ENCODE measurements around the gene RCN2. TPM values are rescaled to one million over a fixed set of nuclear protein-coding genes. Genes with fewer than 3 reads are reported as not detected.
"Not testable (repeated sequence)": the region's sequence is repeated elsewhere in the genome, so short reads cannot be mapped to it uniquely, and the experiment has no call there.

The RCN2 gene
- total and polyA plus RNA-seq, 2 of the 8 experiments (the other 6 are each of a cell fraction or from before 2014, with no cell fraction given), result 65.6 to 137 TPM

- TF ChIP-seq TBP (IDR thresholded peaks at IDR 0.05; ENCODE audit: low read depth, low read length) (no peak), POLR2A (IDR thresholded peaks at IDR 0.05; ENCODE audit: control extremely low read depth in 1 of 2, low read depth in 2 of 2, low read length in 2 of 2) (no peak), SP4 (IDR thresholded peaks at IDR 0.05; ENCODE audit: low read length) (no peak), SP2 (IDR thresholded peaks at IDR 0.05; ENCODE audit: low read length) (no peak)
Observed at GRCh38 chr15:76885212-76885611, 46.3 kb upstream of the RCN2 start (continued).

GRCh38 chr15:76887280-76888141 is 44.0 kb upstream of the RCN2 start:
- not testable (repeated sequence) for H3K79me1 ChIP-seq (ENCODE audit: low read depth, low read length); H3K9me3 ChIP-seq (ENCODE audit: insufficient read depth in 2 of 2, low read depth in 1 of 2, low read length in 1 of 2); H3K27me3 ChIP-seq (replicated peaks in 1 of 4; ENCODE audit: control insufficient read depth in 3 of 4, extremely low read depth in 1 of 4, insufficient read depth in 3 of 4, low read length in 3 of 4); H3K23me2 ChIP-seq (ENCODE audit: low read depth, low read length); H2BK5ac ChIP-seq (ENCODE audit: low read depth, low read length); H3K56ac ChIP-seq (replicated peaks; ENCODE audit: insufficient read length, low read depth, low read length); H3K4me3 ChIP-seq (ENCODE audit: extremely low read depth in 1 of 4, insufficient read depth in 2 of 4, low read depth in 3 of 4, low read length in 4 of 4); H2BK120ac ChIP-seq (replicated peaks; ENCODE audit: low read depth, low read length); H4K20me1 ChIP-seq (replicated peaks in 1 of 2; ENCODE audit: control insufficient read depth in 1 of 2, insufficient read depth in 2 of 2, low read length in 2 of 2); H3K4me2 ChIP-seq (ENCODE audit: insufficient read depth in 1 of 2, low read depth in 2 of 2, low read length in 2 of 2); H3K14ac ChIP-seq (ENCODE audit: insufficient read length); H3K4ac ChIP-seq (replicated peaks; ENCODE audit: insufficient read length, low read depth, low read length); H3K79me2 ChIP-seq (ENCODE audit: control insufficient read depth in 1 of 2, insufficient read depth in 2 of 2, low read length in 2 of 2); H3K4me1 ChIP-seq (replicated peaks in 1 of 4; ENCODE audit: control insufficient read depth in 3 of 4, insufficient read depth in 4 of 4, low read length in 3 of 4); H2BK20ac ChIP-seq (ENCODE audit: low read length); H2BK15ac ChIP-seq (ENCODE audit: low read length); H2BK12ac ChIP-seq (ENCODE audit: low read depth, low read length); H2AFZ ChIP-seq (ENCODE audit: low read length); H3K9ac ChIP-seq (replicated peaks in 1 of 4; ENCODE audit: extremely low read depth in 1 of 4, low read depth in 3 of 4, low read length in 3 of 4); H3K27ac ChIP-seq (ENCODE audit: low read depth, low read length); H4K5ac ChIP-seq (ENCODE audit: insufficient read length, low read depth, low read length); DNase-seq (ENCODE audit: low read depth in 1 of 2, low spot score in 2 of 2); FAIRE-seq; H2AK5ac ChIP-seq (ENCODE audit: low read depth, low read length); H3K36me3 ChIP-seq (ENCODE audit: control insufficient read depth in 2 of 4, insufficient read depth in 4 of 4, low read length in 3 of 4); H4K91ac ChIP-seq (replicated peaks; ENCODE audit: insufficient read length, low read length); H3K23ac ChIP-seq (ENCODE audit: insufficient read length); H4K8ac ChIP-seq (ENCODE audit: extremely low read depth, insufficient read depth, low read length)
- WGBS, 2 experiments (ENCODE audit: extremely low coverage in 1 of 2, insufficient coverage in 1 of 2, insufficient read length in 1 of 2, insufficient replicate concordance in 2 of 2, low coverage in 1 of 2, low lambda C conversion rate in 2 of 2, missing lambda C conversion rate in 1 of 2), result 82% methylated on average over 14 of the region's 14 CpGs; no CpG with 5 or more reads in 1 of the 2 experiments
- ChIA-PET POLR2A (ENCODE audit: partially characterized antibody) (interaction anchor here (1.5 kb wide), 1 partner anchor 14 kb away, joined by 5 read pairs; no protein-coding TSS in a partner anchor), CTCF (ENCODE audit: partially characterized antibody) (interaction anchor here (0.6 to 1.3 kb wide), 2 partner anchors 9 to 11 kb away, joined by 3 to 5 read pairs; no protein-coding TSS in a partner anchor)
- peak overlapping the region; percentile 19; the same call in 1 of the 2 replicates for H3K18ac ChIP-seq (ENCODE audit: extremely low read depth, low read length)

Measured in H1 (cell line).